Retina (tissue), 1 donor: ENCODE measurements around the gene LSM14A.
"Not testable (repeated sequence)": the region's sequence is repeated elsewhere in the genome, so short reads cannot be mapped to it uniquely, and the experiment has no call there.

Source experiments
- DNase-seq: peaks from one replicate; pipeline ENCODE4 v3.0.0-alpha.2; 2016

The LSM14A gene

DNA sequence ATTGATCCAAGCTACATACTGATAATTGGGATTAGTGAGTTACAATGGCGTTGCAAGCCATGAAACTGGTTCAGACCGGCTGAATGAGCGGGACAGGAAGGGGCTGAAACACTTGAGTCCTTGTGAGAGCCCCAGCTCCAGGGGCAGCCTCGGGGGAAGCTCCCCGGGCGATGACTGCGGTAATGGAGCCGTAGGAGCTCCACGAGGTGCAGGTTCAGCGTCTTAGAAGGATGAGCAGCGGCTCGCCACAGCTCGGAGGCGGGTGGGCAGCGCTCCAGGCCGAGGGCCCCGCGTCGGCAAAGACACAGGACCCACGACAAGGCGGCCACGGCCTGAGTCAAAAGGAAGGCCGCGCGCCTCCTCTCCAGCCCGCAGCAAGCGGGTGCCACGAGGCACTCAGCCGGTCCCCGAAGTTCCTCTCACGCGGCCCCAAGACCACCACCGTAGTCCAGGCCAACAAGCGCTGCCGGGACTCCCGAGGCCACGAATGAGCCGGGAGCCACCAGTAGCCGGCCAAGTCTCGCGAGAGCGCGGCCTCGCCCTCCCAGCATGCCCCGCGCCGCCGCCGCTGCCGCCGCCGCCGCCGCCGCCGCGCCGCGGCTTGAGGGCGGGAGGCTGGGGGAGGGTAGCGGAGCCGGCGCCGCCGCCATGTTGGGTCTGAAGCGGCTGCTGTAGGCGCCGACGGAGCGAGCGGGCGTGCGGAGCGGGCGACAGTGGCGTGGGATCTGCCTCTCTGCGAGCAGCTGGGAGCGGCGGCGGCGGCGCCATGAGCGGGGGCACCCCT lies at the start of gene LSM14A:
TSS of gene LSM14A (plus strand) at position 628 of the 784 bp plus-strand sequence. CDS start at position 767, 139 bp downstream.
- DNase-seq: peak; percentile 95

DNA sequence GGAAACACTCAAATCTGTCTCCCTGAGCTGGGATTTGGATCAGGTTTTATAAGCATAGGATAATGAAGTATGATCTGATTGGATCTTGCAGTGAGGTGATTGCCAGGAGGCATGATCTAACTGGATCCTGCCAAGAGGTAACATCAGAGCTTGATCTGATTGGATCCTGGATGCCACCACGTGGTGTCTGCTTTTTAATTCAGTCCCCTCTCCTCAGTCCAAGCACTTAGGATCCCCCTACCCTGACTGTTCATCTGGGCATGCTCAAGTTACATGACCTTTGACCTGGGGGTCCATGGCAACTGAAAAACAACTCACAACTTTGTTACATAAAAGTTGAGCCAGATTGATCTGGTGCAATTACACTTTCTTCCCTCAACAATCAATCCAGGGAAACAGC lies 47.5 kb upstream of the LSM14A start:
- no peak for DNase-seq

DNA sequence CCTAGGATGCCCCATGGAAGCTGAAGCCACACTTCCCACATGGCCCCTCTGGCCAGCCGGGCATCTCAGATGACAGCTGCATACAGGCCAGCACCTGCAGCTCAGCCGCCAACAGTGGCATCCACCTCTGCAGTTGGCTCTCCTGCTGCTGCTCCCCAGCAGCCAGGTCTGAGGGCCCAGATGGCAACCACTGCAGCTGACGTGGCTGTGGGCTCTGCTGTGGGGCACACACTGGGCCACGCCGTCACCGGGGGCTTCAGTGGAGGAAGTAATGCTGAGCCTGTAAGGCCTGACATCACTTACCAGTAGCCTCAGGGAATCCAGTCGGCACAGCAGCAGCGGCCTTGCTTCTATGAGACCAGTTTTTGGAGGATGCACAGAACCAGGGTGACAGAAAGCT lies 45.3 kb upstream of the LSM14A start:
- no peak for DNase-seq

DNA sequence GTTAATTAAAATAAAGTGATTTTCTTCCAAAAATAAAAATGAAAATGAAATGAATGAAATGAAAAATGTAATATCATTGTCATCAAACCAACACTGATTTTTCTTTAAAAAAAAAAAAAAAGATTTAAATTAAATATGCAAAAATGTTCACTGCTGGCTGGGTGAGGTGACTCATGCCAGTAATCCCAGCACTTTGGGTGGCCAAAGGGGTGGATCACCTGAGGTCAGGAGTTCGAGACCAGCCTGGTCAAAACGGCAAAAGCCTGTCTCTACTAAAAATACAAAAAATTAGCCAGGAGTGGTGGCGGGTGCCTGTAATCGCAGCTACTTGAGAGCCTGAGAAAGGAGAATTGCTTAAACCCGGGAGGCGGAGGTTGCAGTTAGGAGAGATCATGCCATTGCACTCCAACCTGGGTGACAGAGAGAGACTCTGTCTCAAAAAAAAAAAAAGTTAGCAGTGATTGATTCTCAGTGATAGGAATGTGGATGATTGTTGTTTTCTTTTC lies 44.6 kb upstream of the LSM14A start:
- DNase-seq: no peak

DNA sequence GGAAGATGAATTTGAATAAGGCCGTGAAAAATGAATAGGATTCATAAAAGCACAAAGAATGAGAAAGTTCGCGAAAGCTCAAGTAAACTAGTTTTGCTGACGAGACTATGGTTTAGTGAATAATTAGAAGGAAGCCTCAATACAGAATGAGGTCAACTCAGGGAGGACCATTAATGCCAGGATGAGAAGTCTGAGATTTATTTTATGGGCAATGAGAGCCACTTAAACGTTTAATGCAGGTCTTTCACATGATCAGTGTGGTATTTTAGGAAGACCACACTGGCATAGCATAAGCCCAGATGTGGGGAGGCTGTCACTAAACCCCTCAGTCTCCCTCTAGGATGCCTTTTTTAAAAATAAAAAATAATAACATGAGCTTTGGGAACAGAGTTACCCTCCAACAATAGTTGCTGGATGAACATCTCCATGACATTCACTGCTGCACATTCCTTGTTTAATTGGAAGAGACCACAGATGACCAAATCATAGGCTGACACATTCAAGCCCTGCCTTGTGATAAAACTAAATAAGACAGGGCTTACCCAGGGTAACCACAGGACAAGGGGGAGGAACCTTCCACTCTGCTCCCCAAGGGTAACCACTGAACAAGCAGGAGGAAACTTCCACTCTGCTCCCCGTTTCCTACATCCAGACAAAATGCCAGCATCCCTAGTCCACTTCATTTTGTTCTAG lies 43.6 kb upstream of the LSM14A start:
- DNase-seq: no peak

DNA sequence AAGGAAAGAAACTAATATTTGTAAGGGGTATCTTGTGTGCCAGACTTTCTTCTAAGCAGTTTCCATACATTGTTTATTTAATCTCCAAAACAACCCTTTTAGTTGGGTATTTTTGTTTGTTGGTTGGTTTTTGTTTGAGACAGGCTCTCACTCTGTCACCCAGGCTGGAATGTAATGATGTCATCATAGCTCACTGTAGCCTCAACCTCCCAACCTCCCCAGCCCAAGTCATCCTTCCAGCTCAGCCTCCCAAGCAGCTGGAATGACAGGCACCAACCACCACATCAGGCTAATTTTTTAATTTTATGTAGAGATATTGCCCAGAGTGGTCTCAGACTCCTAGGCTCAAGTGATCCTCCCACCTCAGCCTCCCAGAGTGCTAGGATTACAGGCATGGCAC lies 41.2 kb upstream of the LSM14A start:
- DNase-seq: no peak

DNA sequence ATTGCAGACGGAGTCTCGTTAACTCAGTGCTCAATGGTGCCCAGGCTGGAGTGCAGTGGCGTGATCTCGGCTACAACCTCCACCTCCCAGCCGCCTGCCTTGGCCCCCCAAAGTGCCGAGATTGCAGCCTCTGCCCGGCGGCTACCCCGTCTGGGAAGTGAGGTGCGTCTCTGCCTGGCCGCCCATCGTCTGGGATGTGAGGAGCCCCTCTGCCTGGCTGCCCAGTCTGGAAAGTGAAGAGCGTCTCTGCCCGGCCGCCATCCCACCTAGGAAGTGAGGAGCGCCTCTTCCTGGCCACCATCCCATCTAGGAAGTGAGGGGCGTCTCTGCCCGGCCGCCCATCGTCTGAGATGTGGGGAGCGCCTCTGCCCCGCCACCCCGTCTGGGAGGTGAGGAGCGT lies 40.2 kb upstream of the LSM14A start:
- not testable (repeated sequence) for DNase-seq

DNA sequence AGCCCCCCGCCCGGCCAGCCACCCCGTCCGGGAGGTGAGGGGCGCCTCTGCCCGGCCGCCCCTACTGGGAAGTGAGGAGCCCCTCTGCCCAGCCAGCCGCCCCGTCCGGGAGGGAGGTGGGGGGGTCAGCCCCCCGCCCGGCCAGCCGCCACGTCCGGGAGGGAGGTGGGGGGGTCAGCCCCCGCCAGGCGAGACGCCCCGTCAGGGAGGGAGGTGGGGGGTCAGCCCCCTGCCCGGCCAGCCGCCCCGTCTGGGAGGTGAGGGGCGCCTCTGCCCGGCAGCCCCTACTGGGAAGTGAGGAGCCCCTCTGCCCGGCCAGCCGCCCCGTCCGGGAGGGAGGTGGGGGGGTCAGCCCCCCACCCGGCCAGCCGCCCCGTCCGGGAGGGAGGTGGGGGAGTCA lies 39.6 kb upstream of the LSM14A start:
- not testable (repeated sequence) for DNase-seq

DNA sequence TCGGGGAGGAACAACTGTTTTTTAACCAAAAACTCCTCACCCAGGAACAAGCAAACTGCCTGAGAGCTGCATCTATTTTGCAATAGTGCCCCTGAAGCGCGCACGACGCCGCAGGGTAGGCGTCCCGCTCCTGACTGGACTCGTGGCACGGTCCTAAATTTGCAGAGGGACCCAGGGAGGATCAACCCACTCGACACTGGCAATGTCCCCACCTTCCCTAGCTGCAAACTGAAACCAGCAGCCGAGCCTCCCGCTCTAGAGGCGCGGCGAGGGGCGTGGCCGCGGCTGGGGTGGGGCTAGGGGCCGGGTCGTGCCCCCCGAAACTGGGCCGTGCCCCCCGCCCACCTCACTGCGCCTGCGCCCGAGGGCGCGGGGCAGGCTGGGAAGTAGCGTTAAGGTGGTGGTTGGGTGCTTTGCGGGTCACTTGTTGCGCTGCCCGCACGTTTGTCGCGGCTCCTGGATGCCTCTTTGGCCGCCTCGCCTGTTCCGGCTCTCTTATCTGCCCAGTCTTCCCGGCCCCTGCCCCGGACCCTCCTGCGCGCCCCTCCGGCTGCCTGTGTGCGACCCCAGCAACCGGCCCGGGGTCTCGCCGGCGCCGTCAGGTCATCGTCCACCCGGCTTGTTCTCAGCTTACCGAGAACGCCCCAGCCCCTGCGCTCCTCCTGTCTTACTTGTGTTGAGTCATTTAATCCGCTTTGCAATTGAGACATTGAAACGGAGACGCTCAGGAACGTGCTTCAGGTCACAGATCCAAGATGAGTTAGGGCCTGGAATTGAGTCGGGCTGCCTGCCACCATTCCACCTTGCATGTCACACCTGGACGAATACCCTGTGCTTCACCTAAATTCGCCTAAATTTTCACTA lies 37.9 kb upstream of the LSM14A start:
- DNase-seq: peak; percentile 94

DNA sequence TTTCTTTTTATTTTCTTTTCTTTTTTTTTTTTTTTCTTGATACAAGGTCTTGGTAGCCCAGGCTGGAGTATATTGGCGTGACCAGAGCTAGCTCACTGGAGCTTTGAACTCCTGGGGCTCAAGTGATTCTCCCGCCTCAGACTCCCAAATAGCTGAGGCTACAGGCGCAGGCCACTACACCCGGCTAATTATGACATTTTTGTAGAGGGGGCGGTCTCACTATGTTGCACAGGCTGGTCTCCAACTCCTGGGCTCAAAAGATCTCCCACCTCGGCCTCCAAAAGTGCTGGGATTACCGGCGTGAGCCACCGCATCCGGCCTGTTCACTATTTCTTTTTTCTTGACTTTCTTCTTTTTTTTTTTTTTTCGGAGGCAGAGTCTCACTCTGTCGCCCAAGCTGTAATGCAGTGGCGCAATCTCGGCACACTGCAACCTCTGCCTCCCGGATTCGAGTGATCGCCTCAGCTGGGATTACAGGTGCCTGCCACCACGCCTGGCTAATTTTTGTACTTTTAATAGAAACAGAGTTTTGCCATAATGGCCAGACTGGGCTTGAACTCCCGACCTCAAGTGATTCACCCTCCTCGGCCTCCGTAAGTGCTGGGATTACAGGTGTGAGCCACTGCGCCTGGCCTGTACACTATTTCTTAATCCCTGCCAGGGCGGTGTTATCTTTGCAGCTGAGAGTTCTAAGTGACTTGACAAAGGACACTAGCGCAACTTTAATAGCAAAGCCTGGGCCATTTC lies 37.1 kb upstream of the LSM14A start:
- no peak for DNase-seq

DNA sequence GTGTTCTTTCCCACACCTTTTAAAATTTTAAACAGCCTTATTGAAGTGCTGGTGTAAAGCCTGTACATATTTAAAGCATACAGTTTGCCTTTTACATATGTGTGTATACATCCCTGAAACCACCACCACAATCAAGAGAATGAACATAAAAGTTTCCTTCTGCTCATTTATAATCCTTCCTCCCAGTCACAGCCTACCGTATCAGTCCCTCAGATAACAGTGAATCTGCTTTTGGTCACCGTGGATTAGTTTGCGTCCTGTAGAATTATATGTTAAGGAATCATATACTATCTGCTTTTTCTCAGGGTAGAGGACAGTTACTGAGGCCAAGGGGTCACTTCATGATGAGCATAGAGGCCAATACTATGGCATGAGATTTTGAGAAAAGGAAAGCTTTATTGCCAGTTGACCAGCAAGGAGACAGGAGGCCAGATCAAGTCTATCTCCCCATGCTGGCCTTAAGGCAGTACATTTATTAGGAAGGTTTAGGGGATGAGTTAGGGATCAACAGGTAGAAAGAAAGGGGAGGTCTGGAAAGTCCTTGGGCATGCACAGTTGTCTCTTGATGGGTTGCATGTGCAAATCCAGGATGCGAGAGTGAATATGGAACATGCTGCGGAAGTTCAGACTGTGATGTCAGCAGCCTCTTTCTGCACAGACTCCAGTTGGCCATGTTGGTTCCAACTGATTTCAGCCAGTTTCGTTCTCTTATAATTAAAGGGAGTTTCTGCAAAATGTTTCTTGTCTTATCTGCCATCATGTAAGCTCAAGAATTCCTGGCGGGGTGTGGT lies 36.3 kb upstream of the LSM14A start:
- DNase-seq: no peak

DNA sequence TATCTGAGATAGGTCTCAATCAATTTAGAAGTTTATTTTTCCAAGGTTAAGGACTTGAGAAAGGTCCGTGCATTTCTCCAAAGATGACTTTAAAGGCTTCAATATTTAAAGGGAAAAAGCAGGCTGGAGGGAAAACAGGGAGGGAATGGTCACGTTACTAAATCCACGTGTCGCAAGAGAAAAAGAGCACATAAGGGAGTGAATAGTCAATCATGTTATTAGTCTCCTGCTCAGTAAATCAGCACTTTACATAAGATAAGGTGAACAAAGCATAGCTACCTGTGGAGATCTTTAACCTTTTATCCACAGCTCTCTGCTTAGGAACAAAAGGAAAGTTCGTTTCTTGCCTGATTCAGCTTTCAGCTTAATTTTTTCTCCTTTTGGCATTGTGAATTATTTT lies 31.3 kb upstream of the LSM14A start:
- no peak for DNase-seq

DNA sequence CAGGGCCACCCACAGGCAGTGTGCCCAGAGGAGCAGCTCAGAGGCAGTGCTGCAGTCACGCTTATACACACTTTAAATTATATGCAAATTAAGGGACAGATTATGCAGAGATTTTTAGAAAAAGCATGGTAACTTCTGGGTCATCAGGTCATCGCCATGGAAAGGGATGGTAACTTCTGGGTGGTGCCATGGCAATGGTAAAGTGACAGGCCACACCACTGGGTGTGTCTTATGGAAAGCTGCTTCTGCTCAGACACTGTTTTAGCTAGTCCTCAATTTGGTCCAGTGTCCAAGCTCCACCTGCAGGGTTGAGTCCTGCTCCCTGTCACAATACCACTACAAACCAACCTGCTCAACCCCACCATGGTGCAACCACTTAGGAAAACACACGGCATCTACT lies 29.9 kb upstream of the LSM14A start:
- no peak for DNase-seq

DNA sequence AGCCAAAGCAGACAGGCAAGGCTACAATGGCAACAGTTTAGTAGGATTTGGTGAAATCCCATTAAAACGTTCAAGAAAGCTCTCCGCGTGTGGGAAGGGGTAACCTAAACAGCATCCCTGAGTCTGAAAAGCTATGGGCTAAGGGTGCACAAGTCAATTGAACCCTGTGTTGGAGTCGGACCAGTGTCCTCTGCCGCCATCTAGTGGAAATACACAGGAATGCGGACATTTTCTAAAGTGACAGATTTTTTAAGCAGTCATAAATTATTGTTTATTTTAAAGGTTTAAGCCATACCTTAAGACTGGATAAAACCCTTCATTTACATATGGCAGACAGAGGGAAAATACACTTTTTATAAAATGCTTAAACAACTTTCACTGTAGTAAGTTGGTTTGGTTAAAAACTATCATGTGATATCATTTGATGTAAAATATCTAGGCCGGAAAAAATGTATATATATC lies 26.5 kb upstream of the LSM14A start:
- DNase-seq: peak; percentile 65

DNA sequence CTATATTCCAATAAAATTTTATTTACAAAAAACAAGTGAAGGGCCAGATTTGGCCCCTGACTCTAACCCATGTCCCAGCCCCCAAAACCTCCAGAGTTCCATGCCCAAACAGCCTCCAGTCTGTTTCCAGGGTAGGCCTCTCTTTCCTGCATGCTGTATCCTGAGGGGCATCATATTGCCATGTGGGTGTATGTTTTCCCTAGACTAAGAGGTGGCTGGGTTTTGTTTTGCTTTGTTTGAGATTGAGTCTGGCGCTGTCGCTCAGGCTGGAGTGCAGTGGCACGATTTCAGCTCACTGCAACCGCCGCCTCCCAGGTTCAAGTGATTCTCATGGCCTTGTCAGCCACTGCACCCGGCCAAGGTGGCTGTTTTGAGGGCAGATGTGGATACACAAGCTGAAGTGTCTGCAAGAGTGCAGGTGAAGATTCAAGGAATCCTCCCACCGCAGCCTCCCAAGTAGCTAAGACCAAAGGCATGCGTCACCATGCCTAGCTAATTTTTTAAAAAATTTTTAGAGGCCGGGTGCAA lies 23.6 kb upstream of the LSM14A start:
- no peak for DNase-seq

DNA sequence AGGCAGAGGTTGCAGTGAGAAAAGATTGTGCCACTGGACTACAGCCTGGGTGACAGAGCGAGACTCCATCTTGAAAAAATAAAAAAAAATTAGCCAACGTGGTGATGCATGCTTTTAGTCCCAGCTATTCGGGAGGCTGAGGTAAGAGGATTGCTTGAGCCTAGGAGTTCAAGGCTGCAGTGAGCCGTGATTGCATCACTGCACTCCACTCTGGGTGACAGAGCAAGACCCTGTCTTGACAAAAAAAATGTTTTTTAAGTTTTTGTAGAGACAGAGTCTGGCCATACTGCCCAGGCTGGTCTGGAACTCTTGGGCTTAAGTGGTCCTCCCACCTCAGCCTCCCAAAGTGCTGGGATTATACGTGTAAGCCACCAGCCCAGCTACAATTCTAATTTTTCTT lies 22.4 kb upstream of the LSM14A start:
- DNase-seq: no peak

DNA sequence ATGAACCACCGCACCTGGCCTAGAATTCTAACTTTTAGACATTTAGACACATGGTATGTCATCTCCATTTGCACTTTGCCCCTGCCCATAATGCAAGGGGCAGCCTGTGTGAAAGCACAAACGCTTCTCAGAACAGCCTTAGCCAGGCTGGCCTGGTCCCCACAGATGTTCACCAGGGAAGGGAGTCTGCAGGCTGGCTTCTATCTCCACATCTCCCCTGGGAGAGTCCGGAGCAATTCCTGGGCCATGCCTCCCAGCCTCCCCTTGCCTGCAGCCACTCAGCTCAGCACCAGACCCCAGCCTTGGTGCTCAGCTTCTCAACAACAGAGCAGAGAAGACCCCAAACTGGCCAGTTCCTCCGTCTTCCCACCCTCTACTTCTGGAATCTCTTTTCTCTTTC lies 21.7 kb upstream of the LSM14A start:
- no peak for DNase-seq

DNA sequence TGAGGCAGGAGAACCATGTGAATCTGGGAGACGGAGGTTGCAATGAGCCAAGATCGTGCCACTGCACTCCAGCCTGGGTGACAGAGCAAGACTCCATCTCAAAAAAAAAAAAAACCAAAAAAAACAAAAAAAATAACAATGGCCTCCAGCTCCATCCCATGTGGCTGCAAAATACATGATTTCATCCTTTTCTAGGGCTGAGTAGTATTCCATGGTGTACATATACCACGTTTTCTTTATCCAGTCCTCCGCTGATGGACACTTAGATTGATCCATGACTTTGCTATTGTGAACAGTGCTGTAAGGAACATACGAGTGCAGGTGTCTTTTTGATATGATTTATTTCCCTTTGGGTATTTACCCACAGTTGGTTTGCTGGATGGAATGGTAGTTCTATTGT lies 20.9 kb upstream of the LSM14A start:
- no peak for DNase-seq

DNA sequence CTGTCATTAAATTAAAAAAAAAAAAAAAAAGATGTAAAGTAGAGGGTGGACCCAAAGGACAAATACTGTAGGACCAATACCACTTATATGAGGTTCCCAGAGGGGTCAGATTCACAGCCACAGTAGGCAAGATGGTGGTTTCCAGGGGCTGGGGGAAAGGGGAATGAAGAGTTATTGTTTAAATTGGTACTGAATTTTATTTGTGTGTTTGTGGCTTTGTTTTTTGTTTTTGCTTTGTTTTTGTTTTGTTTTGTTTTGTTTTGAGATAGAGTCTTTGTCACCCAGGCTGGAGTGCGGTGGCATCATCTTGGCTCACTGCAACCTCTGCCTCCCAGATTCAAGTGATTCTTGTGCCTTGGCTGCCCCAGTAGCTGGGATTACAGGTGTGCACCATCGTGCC lies 17.9 kb upstream of the LSM14A start:
- DNase-seq: no peak

DNA sequence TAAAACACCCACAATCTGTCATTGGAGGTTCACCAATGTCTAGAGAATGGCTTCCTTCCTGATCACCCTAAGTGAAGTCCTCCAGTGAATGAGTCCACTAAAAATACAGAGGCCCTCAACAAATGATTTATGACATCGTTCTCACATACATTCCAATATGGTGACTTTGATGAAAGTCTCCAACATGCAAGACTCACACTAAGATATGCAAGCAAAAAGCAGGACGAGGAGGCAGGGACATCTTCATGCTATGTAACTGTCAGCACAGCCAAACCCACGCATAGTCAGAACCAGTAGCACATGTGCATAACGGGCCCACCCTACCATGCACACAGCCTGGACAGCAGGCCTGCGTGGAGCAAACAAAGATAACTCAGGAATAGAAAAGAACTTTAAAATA lies 16.6 kb upstream of the LSM14A start:
- DNase-seq: no peak

DNA sequence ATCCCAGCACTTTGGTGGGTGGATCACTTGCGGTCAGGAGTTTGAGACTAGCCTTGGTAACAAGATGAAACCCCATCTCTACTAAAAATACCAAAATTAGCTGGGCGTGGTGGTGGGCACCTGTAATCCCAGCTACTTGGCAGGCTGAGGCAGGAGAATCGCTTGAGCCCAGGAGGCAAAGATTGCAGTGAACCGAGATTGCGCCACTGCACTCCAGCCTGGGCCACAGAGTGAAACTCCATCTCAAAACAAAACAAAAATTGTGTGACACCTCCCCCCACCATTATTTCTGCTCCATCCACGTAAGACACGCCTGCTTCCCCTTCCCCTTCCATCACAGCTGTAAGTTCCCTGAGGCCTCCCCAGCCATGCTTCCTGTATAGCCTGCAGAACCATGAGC lies 13.3 kb upstream of the LSM14A start:
- not testable (repeated sequence) for DNase-seq
